Sigmoid colon (tissue), 4 donors: ENCODE measurements around the gene MEPCE.

ENCODE experiments used
- POLR2A ChIP-seq, 2 donors: fragments of 450-650 bp; IDR thresholded peaks; one replicate each; pipeline ENCODE4 v1.6.1; 2016; ENCODE audit warnings: antibody characterized with exemption in 2 of 2, mild to moderate bottlenecking in 2 of 2, moderate library complexity in 2 of 2
- POLR2AphosphoS5 ChIP-seq, 4 donors: sonication (generic); formaldehyde crosslinking; IDR thresholded peaks; one replicate each; pipeline ENCODE4 v1.6.1; 2017; ENCODE audit warnings: antibody characterized with exemption in 4 of 4

GRCh38 chr7:100465702-100466311 lies 36.2 kb downstream of the MEPCE start:
- no peak for TF ChIP-seq POLR2A (IDR thresholded peaks at IDR 0.05)
- TF ChIP-seq POLR2AphosphoS5 (IDR thresholded peaks at IDR 0.05), result peak in 3 of 4 donors; percentile 41 to 75 (median 71)
